NCI-H187 (cell line): ENCODE data around the gene DBNDD1.

Source experiments
- DNase-seq, 2 experiments: peaks; one replicate each; lab custom pipeline; 2025; lab: John Stamatoyannopoulos, UW

The DBNDD1 gene

DNA sequence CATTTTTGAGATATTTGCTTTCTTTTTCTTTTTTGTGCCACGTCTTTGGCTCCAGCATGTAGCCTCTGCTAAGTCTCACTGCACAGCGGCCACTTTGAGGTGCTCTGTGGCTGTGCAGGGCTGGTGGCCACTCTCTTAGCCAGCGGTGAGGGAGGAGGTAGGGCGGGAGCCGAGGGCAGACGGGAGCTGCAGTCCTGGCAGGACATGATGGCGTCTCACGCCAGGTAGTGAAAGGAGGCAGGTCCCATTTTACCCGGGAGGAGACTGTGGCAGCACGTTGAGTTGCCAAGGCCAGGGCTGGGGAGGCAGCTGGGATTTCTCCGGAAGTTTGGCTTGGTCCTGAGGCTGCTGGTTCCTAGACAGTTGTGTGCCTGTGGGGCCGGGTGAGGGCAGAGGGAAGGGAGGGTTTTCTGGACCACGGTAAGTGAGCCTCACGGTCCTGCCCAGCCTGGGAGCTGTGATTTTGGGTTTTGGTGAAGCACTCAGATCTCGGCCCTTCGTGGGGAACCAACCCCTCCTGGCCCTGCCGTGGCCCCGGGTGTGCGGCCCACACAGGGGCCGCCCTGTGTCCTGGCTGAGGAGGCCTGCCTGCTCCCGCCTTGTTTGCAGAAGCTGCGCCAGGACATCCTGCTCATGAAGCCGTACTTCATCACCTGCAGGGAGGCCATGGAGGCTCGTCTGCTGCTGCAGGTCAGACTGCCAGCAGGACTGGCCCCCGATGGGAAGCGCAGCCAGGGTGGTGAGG, 56.3 kb downstream of the DBNDD1 start:
- DNase-seq = no peak

DNA sequence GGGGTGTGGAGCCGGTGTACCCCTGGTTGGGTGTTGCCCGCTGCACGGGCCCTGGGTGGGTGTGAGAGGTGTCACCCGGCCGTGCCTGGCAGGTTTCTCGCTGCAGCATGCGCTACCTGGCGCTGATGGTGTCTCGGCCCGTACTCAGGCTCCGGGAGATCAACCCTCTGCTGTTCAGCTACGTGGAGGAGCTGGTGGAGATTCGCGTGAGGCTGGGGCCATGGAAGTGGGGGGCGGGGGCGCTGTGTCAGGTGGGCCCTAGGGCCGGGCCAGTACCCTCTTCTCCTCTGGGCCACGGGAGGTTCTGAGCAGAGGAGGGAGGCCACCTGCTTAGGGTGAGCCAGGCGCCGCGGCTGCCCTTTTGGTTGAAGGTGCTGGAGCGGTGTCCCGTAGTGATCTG, 57.3 kb downstream of the DBNDD1 start:
- DNase-seq = no peak

DNA sequence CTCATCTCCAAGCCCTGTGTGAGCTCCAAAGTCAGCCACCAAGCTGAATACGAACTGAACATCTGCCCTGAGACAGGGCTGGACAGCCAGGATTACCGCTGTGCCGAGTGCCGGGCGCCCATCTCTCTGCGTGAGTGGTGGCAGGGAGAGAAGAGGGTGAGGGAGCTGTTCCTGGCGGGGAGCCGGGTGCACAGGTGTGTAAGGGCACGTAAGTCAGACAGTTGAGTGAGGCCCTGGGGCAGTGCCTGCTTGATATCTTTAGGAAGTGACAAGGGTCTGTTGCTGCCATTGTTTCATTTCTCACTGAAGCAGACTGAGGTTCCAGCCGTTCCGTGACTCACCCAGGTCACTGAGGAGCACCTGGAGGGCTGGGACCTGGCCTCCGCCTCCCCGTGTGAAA, 58.3 kb downstream of the DBNDD1 start:
- no peak for DNase-seq

DNA sequence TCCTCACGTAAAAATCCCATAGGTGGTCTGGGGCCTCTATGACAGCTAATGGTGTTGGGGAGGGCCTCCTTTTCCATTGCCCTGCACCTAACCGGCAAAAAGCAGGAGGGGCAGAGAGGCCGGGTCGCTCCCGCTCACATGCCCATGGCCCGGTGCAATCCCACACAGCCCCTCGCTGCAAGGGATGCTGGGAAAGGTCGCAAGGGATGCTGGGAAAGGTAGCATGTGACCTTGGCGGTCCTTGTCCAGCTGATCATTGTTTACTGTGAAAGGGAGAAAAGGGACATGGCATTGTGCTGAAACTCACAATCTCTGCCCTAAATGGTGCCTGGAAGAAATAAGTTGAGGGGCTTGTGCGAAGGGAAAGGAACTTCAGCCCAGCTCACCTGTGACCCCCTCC, 60.7 kb downstream of the DBNDD1 start:
- no peak for DNase-seq

DNA sequence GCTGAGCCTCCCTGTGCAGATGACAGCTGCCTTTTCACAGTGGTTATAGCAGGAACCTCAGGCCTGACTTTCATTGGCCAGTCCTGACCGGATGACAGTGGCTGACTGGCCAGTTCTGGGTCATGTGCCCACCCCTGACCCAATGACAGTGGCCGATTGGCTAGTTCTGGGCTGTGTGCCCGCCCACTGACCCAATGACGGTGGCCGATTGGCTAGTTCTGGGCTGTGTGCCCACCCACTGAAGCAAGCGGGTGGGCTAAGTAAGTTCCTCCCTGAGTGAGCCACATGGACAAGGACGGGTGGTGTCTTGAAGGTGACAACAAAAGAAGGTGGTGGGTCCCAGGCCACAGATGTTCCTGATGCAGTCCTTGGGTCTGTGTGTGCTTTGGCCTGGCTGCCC, 61.2 kb downstream of the DBNDD1 start:
- DNase-seq = no peak

DNA sequence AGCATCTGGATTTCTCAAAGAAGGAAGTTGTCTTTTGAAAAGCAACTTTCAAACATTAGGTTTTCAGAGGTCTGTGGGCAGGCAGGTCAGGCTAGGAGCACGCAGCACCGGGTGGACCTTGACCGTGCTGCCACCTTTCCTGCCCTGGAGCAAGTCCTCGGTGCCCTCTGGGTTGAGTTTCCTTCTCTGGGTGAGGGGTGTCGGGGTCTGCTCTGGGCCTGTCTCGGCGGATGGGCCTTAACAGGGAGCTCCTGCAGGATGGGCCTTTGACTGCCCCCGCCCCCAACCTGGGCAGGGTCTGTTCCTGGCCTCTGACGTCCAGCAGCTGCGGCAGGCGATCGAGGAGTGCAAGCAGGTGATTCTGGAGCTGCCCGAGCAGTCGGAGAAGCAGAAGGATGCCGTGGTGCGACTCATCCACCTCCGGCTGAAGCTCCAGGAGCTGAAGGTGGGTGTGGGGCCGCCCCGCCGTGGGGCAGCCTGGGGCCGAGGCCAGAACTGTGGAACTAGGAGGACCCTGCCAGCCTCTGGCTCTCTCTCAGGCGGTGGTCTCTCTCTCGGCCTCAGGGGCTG, 62.0 kb downstream of the DBNDD1 start:
- DNase-seq = no peak

DNA sequence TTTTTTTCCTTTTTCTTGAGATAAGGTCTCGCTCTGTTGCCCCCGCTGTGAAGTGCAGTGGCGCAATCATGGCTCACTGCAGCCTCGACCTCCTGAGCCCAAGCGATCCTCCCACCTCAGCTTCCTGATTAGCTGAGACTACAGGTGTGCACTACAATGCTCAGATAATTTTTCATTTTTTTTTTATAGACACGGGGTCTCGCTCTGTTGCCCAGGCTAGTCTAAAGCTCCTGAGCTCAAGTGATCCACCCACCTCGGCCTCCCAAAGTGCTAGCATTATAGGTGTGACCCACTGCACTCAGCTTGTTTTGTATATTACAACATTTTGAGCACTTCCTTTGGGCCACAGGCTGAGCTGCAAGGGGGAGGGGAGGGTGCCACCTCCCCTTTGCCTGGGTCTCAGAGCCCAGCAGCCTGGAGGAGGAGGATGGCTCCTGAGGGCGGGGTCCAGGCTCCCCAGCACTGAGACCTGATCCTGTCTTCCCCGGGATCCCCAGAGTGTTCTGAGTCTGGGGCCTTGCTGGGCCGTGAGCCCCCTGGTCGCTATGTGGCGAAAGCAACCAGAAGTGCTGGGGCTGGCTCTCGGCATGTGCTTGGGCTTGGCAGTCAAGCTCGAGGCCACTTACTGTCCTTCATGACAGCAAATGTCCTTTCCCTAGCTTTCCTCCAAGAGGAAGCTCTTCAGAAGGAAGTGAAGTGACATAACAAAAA, 62.6 kb downstream of the DBNDD1 start:
- DNase-seq = no peak

DNA sequence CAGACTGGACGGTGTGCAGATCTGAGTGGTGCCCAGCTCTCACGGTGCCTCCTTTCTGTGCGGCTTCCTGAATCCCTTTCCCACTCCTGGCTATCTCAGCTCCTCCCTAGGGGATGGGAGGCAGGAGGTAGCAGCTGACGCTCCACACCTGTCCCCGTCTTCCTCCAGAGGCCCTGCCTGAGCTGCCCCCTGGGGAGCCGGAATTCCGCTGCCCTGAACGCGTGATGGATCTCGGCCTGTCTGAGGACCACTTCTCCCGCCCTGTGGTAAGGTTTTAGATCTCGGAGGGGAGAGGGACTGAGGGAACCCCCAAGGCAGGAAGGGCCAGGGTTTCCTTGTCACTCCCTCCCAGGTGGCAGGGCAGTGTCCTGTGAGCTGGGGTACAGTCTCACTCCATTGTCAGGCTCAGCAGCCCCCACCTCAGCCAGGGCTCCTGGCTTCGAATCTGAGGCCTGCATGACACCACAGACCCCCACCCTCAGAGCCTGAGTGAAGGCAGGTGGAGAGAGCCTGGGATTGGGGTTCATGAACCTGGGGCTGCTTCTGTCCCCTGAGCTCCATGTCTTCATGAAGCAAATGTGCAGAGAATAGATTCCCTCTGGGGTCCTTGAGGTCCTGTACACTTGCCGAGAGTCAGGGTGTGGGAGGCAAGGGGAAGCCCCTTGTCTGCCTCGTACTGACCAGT, 64.1 kb downstream of the DBNDD1 start:
- no peak for DNase-seq
